GM12878 (cell line): ENCODE measurements around the gene TTC23. TPM values are rescaled to one million over a fixed set of nuclear protein-coding genes. Genes with fewer than 3 reads are reported as not detected.

Source experiments
- ATAC-seq: fragments of 200-7000 bp; cut with Tn5 transposase; 3 replicates; pipeline ENCODE4 v1.9.1; 2020; ENCODE audit warnings: mild to moderate bottlenecking, moderate library complexity
- BruUV-seq: library from RNA; stranded (reverse); fragments of 400-500 nt; replicated peaks from 2 replicates; lab custom pipeline; 2021; lab: Mats Ljungman, UMichigan
- CTCF ChIA-PET: fragments of 300-600 bp; sonication (Branson Sonifier 250); formaldehyde crosslinking; extraction: SDS; loops from one replicate; lab custom pipeline; 2021; ENCODE audit warnings: inconsistent platforms; lab: Yijun Ruan, JAX
- POLR2A ChIA-PET: fragments of 350-600 bp; formaldehyde crosslinking; extraction: SDS; loops from one replicate; lab custom pipeline; 2021; ENCODE audit warnings: inconsistent platforms; lab: Charles Lee
- RAD21 ChIA-PET: fragments of 300-600 bp; sonication (Branson Sonifier 250); formaldehyde crosslinking; loops from one replicate; lab custom pipeline; 2023; ENCODE audit warnings: antibody characterized with exemption; ENCODE audit not compliant: unreplicated experiment; lab: Charles Lee
- SMC1A ChIA-PET: fragments of 300-600 bp; sonication (Branson Sonifier 250); formaldehyde crosslinking; loops from one replicate; lab custom pipeline; 2023; ENCODE audit not compliant: unreplicated experiment, uncharacterized antibody; lab: Charles Lee
- DNase-seq: peaks from one replicate; pipeline ENCODE4 v3.0.0-alpha.2; 2011; ENCODE audit warnings: low read depth, low spot score
- FAIRE-seq: peaks from 3 replicates; lab custom pipeline; 2011; peaks lifted over from hg19 to GRCh38; lab: Jason Lieb, UNC
- H2AFZ ChIP-seq: 2 replicates; pipeline ENCODE4 v1.6.0; 2011; ENCODE audit warnings: low read depth, low read length, control low read depth; ENCODE audit not compliant: control insufficient read depth
- H3K27ac ChIP-seq: 2 replicates; pipeline ENCODE4 v1.5.1; 2011; ENCODE audit warnings: control low read depth; ENCODE audit not compliant: control insufficient read depth, insufficient read depth
- H3K27me3 ChIP-seq, 2 experiments: replicated peaks in 1 of 2; 2 replicates each; pipeline versions ENCODE4 v1.6.0 to v1.6.1; 2011; ENCODE audit warnings: low read length in 1 of 2; ENCODE audit not compliant: control insufficient read depth in 2 of 2, insufficient read depth in 2 of 2
- H3K36me3 ChIP-seq, 2 experiments: 2 replicates each; pipeline ENCODE4 v1.5.1; 2011; ENCODE audit warnings: low read length in 1 of 2; ENCODE audit not compliant: control insufficient read depth in 2 of 2, insufficient read depth in 2 of 2
- H3K4me1 ChIP-seq: 2 replicates; pipeline ENCODE4 v1.6.1; 2011; ENCODE audit warnings: mild to moderate bottlenecking, low read length, moderate library complexity, mixed read lengths; ENCODE audit not compliant: control insufficient read depth, insufficient read depth
- H3K4me2 ChIP-seq: 2 replicates; pipeline ENCODE4 v1.6.0; 2011; ENCODE audit warnings: control low read depth; ENCODE audit not compliant: control insufficient read depth, insufficient read depth
- H3K4me3 ChIP-seq: fragments of 200-600 bp; sonication (generic); 2 replicates; pipeline ENCODE4 v1.5.1; 2016
- H3K79me2 ChIP-seq: 2 replicates; pipeline ENCODE4 v1.6.0; 2011; ENCODE audit warnings: low read length; ENCODE audit not compliant: control insufficient read depth, insufficient read depth
- H3K9ac ChIP-seq: 2 replicates; pipeline ENCODE4 v1.8.0; 2011; ENCODE audit warnings: low read length, control low read depth, mixed read lengths; ENCODE audit not compliant: control insufficient read depth, insufficient read depth
- H3K9me3 ChIP-seq: replicated peaks from 3 replicates; pipeline ENCODE4 v1.5.1; 2011; ENCODE audit warnings: mild to moderate bottlenecking, low read length; ENCODE audit not compliant: control insufficient read depth, insufficient read depth
- H4K20me1 ChIP-seq: 2 replicates; pipeline ENCODE4 v1.6.0; 2011; ENCODE audit not compliant: control insufficient read depth, insufficient read depth
- CBX3 ChIP-seq: fragments of 200-600 bp; sonication (generic); IDR thresholded peaks from 2 replicates; pipeline ENCODE4 v1.6.1; 2016; ENCODE audit warnings: low read depth, borderline replicate concordance
- HDAC6 ChIP-seq: fragments of 200-600 bp; sonication (generic); IDR thresholded peaks from one replicate; pipeline ENCODE4 v1.8.0; 2017; ENCODE audit warnings: antibody characterized with exemption; ENCODE audit not compliant: unreplicated experiment
- PKNOX1 ChIP-seq: fragments of 450-650 bp; IDR thresholded peaks from 2 replicates; pipeline ENCODE4 v1.6.1; 2016; ENCODE audit warnings: mild to moderate bottlenecking
- POLR2A ChIP-seq: IDR thresholded peaks from 2 replicates; pipeline ENCODE4 v1.6.1; 2011; ENCODE audit warnings: low read depth, mild to moderate bottlenecking, low read length
- POU2F2 ChIP-seq: IDR thresholded peaks from 3 replicates; pipeline ENCODE4 v1.6.1; 2011; ENCODE audit warnings: low read depth, mild to moderate bottlenecking, low read length, borderline replicate concordance
- RAD21 ChIP-seq: IDR thresholded peaks from 2 replicates; pipeline ENCODE4 v1.6.1; 2011; ENCODE audit warnings: mild to moderate bottlenecking, low read depth, low read length, moderate library complexity; ENCODE audit not compliant: insufficient read depth
- SKIL ChIP-seq: fragments of 450-650 bp; IDR thresholded peaks from 2 replicates; pipeline ENCODE4 v1.6.1; 2017; ENCODE audit warnings: mild to moderate bottlenecking, low read depth, inconsistent platforms; ENCODE audit not compliant: poor library complexity, severe bottlenecking
- SPI1 ChIP-seq: IDR thresholded peaks from 2 replicates; pipeline ENCODE4 v1.6.1; 2011; ENCODE audit warnings: low read depth, mild to moderate bottlenecking, low read length, moderate library complexity, borderline replicate concordance; ENCODE audit not compliant: insufficient read depth
- WGBS: methylation state at CpG from one replicate; pipeline ENCODE4 v1.1.6; 2016; ENCODE audit warnings: low lambda C conversion rate; ENCODE audit not compliant: insufficient replicate concordance, insufficient coverage; ENCODE audit errors: missing lambda C conversion rate; 5-methylcytosine and 5-hydroxymethylcytosine counted together
- in situ Hi-C: fragments of 300-500 bp; cut with MboI; formaldehyde crosslinking; loops from 9 replicates; pipeline ENCODE4 v1.14.3; 2018; ENCODE audit warnings: mixed read lengths
- intact Hi-C: fragments of 100-400 bp; cut with micrococcal nuclease; formaldehyde crosslinking; loops from one replicate; pipeline ENCODE4 v1.14.2; 2022; ENCODE audit not compliant: unreplicated experiment
- polyA plus RNA-seq, 11 experiments: library from polyadenylated mRNA; depleted of rRNA in 4 of 11; unstranded in 6 of 11; stranded (reverse) in 5 of 11; fragments of >200 nt; fragmentation: Nextera tagmentation in 4 of 11; fragmentation: Illumina TruSeq in 1 of 11; extraction: Ambion mirVana in 4 of 11; extraction: Trizol in 1 of 11; gene quantifications; 1 replicate in 1 of 11; 2 replicates in 10 of 11; pipeline versions ENCODE4 v1.2.1 to v1.2.3, GENCODE V29; 2011 to 2016; ENCODE audit warnings: inconsistent platforms in 2 of 11, missing spikeins in 2 of 11, low read depth in 1 of 11
- total RNA-seq, 4 experiments: library from RNA; depleted of rRNA in 3 of 4; stranded (reverse); fragments of >200 nt in 3 of 4; fragmentation: Illumina TruSeq in 1 of 4; extraction: Trizol in 1 of 4; gene quantifications; 2 replicates each; pipeline versions ENCODE4 v1.2.1 to v1.2.3, GENCODE V29; 2013 to 2021

The TTC23 gene
- total and polyA plus RNA-seq, 10 of the 15 experiments (the other 5 are each of a cell fraction or from before 2014, with no cell fraction given): 1.2 to 9.0 (median 6.5) TPM

GRCh38 chr15:99141943-99142342, 107.4 kb downstream of the TTC23 start:
- ChIA-PET RAD21 (no interaction called here), SMC1A (interaction anchor here (1.5 to 1.6 kb wide), 2 partner anchors 13 to 14 kb away, joined by 3 to 4 read pairs; no protein-coding TSS in a partner anchor), CTCF (interaction anchor here (0.9 to 1.7 kb wide), 2 partner anchors 11 to 20 kb away, joined by 3 to 4 read pairs; no protein-coding TSS in a partner anchor), POLR2A (interaction anchor here (0.6 kb wide), 1 partner anchor 511 kb away, joined by 3 read pairs; no protein-coding TSS in a partner anchor)
- Histone ChIP-seq H3K4me2 (no peak overlapping the region), H3K9ac (no peak overlapping the region), H4K20me1 (no peaks in the 10 kb centered on the region), H3K4me3 (no peak overlapping the region), H3K36me3 (no peaks in the 10 kb centered on the region), H3K79me2 (no peaks in the 10 kb centered on the region), H3K27ac (no peak overlapping the region), H3K9me3 (no peaks in the 10 kb centered on the region), H2AFZ (no peak overlapping the region), H3K4me1 (no peaks in the 10 kb centered on the region), H3K27me3 (no peaks in the 10 kb centered on the region)
- WGBS: 80% methylated on average over 4 of the region's 4 CpGs
- no peak for FAIRE-seq
- no peak for DNase-seq
- in situ Hi-C loops: no loop called here
- ATAC-seq: no peak
- intact Hi-C loops: no loop called here
- no TSS peak for BruUV-seq
- TF ChIP-seq PKNOX1 (no peak), SKIL (no peak), POLR2A (no peak), RAD21 (no peak), POU2F2 (no peak), HDAC6 (no peak), SPI1 (no peak), CBX3 (no peak)
- TF ChIP-seq, all 136 proteins: peak for 0
